CD4-positive, alpha-beta T cell (primary cell): ENCODE data around the gene ZBTB20. TPM values are rescaled to one million over a fixed set of nuclear protein-coding genes. Genes with fewer than 3 reads are reported as not detected.

Experiments
- ATAC-seq: fragments of 200-7000 bp; cut with Tn5 transposase; one replicate; pipeline ENCODE4 v1.10.0; 2022; ENCODE audit warnings: mild to moderate bottlenecking; ENCODE audit not compliant: poor library complexity
- CTCF ChIA-PET: fragments of 350-600 bp; sonication (Branson Sonifier 250); formaldehyde crosslinking; loops from one replicate; lab custom pipeline; 2021; ENCODE audit warnings: antibody characterized with exemption, inconsistent platforms; lab: Charles Lee
- POLR2A ChIA-PET: fragments of 350-600 bp; sonication (Branson Sonifier 250); formaldehyde crosslinking; loops from one replicate; lab custom pipeline; 2021; ENCODE audit warnings: antibody characterized with exemption, inconsistent platforms; lab: Charles Lee
- DNase-seq, 14 experiments: peaks; one replicate each; pipeline ENCODE4 v3.0.0-alpha.2; 2013 to 2020; ENCODE audit warnings: mixed read lengths in 2 of 14
- H3K27ac ChIP-seq, 2 donors: one replicate each; pipeline versions ENCODE4 v1.5.1 to v1.7.0; 2013; ENCODE audit warnings: low read length in 2 of 2, low read depth in 1 of 2, mild to moderate bottlenecking in 1 of 2
- H3K27me3 ChIP-seq, 2 experiments: 1 replicate in 1 of 2; 2 replicates in 1 of 2; pipeline versions ENCODE4 v1.6.1 to v1.7.0; 2013; ENCODE audit warnings: low read length in 2 of 2, control low read depth in 1 of 2, mild to moderate bottlenecking in 1 of 2, moderate library complexity in 1 of 2; ENCODE audit not compliant: insufficient read depth in 2 of 2, control insufficient read depth in 1 of 2
- H3K36me3 ChIP-seq: one replicate; pipeline ENCODE4 v1.6.1; 2013; ENCODE audit warnings: low read length, control low read depth; ENCODE audit not compliant: insufficient read depth
- H3K4me1 ChIP-seq: one replicate; pipeline ENCODE4 v1.6.1; 2013; ENCODE audit warnings: low read length, control low read depth; ENCODE audit not compliant: insufficient read depth
- H3K4me3 ChIP-seq: one replicate; pipeline ENCODE4 v1.5.1; 2013; ENCODE audit warnings: mild to moderate bottlenecking, low read length, moderate library complexity
- H3K9me3 ChIP-seq, 2 experiments: 1 replicate in 1 of 2; 2 replicates in 1 of 2; pipeline versions ENCODE4 v1.6.1 to v1.7.0; 2013; ENCODE audit warnings: low read length in 2 of 2, mild to moderate bottlenecking in 2 of 2, control low read depth in 1 of 2, moderate library complexity in 1 of 2; ENCODE audit not compliant: control insufficient read depth in 1 of 2, insufficient read depth in 1 of 2
- H3K27ac Mint-ChIP-seq: one replicate; pipeline ENCODE4 v1.8.0; 2020; ENCODE audit warnings: mixed read lengths
- H3K27me3 Mint-ChIP-seq: one replicate; pipeline ENCODE4 v1.8.0; 2021; ENCODE audit warnings: mixed read lengths
- H3K36me3 Mint-ChIP-seq: one replicate; pipeline ENCODE4 v1.8.0; 2021; ENCODE audit warnings: low read depth, mixed read lengths
- H3K4me1 Mint-ChIP-seq: one replicate; pipeline ENCODE4 v1.8.0; 2021; ENCODE audit warnings: low read depth, mixed read lengths
- H3K4me3 Mint-ChIP-seq: one replicate; pipeline ENCODE4 v1.8.0; 2020; ENCODE audit warnings: mild to moderate bottlenecking, mixed read lengths
- H3K9me3 Mint-ChIP-seq: one replicate; pipeline ENCODE4 v1.8.0; 2020; ENCODE audit warnings: mixed read lengths
- CTCF ChIP-seq: fragments of 200-600 bp; IDR thresholded peaks from one replicate; pipeline ENCODE4 v1.8.0; 2022; ENCODE audit warnings: antibody characterized with exemption, mild to moderate bottlenecking
- intact Hi-C, 2 experiments: fragments of 100-400 bp; cut with DNase I in 1 of 2; cut with micrococcal nuclease in 1 of 2; formaldehyde crosslinking; loops; one replicate each; pipeline versions ENCODE4 v1.15.1 to v1.9.0; 2023 to 2025; cut with DNase I, micrococcal nuclease
- total RNA-seq, 174 experiments: library from RNA in 2 of 174; stranded (reverse) in 2 of 174; gene quantifications; one replicate each; pipeline ENCODE4 v1.2.3 and lab custom pipeline; 2021 to 2026

The ZBTB20 gene
- total RNA-seq, 2 experiments from 2014 or later: 41.6 to 47.4 TPM

- H3K4me1 ChIP-seq: no peaks in the 10 kb centered on the region
- no peak for TF ChIP-seq CTCF
- intact Hi-C loops: no loop called here
- ChIA-PET CTCF (no interaction called here), POLR2A (interaction anchor here (0.6 kb wide), 1 partner anchor 101 kb away, joined by 3 read pairs; no protein-coding TSS in a partner anchor)
- no peak overlapping the region for H3K27ac Mint-ChIP-seq
- ATAC-seq: no peak
- H3K4me3 ChIP-seq: no peak overlapping the region
- no peak overlapping the region for H3K4me3 Mint-ChIP-seq
- no peaks in the 10 kb centered on the region for H3K27me3 Mint-ChIP-seq
- H3K27me3 ChIP-seq: no peaks in the 10 kb centered on the region
- H3K36me3 ChIP-seq: no peaks in the 10 kb centered on the region
- H3K27ac ChIP-seq: no peak overlapping the region
- DNase-seq: no peak
- H3K9me3 ChIP-seq: no peaks in the 10 kb centered on the region
- peaks cover 9% of the 10 kb centered on the region for H3K36me3 Mint-ChIP-seq
- peaks cover 16% of the 10 kb centered on the region for H3K4me1 Mint-ChIP-seq
- no peaks in the 10 kb centered on the region for H3K9me3 Mint-ChIP-seq
These were observed 298.3 kb downstream of the ZBTB20 start for GRCh38 chr3:114848643-114849350.

GRCh38 chr3:114848082-114848481 lies 299.0 kb downstream of the ZBTB20 start:
- no peak for DNase-seq
- Mint-ChIP-seq H3K27ac (no peak overlapping the region), H3K4me3 (no peak overlapping the region), H3K27me3 (no peaks in the 10 kb centered on the region), H3K36me3 (peaks cover 8% of the 10 kb centered on the region), H3K4me1 (peaks cover 11% of the 10 kb centered on the region), H3K9me3 (no peaks in the 10 kb centered on the region)
- Histone ChIP-seq H3K9me3 (no peaks in the 10 kb centered on the region), H3K27me3 (no peaks in the 10 kb centered on the region), H3K4me3 (no peak overlapping the region), H3K36me3 (no peaks in the 10 kb centered on the region), H3K27ac (no peak overlapping the region), H3K4me1 (no peaks in the 10 kb centered on the region)
- intact Hi-C loops: no loop called here
- no peak for ATAC-seq
- no peak for TF ChIP-seq CTCF
- POLR2A ChIA-PET: no interaction called here
- CTCF ChIA-PET: no interaction called here

GRCh38 chr3:114847564-114847963 lies 299.5 kb downstream of the ZBTB20 start:
- Histone ChIP-seq H3K9me3 (no peaks in the 10 kb centered on the region), H3K4me3 (no peak overlapping the region), H3K27ac (no peak overlapping the region), H3K27me3 (no peaks in the 10 kb centered on the region), H3K36me3 (no peaks in the 10 kb centered on the region), H3K4me1 (no peaks in the 10 kb centered on the region)
- intact Hi-C loops: no loop called here
- peaks cover 12% of the 10 kb centered on the region for H3K36me3 Mint-ChIP-seq
- no peak for TF ChIP-seq CTCF
- H3K4me1 Mint-ChIP-seq: peaks cover 11% of the 10 kb centered on the region
- no peak for DNase-seq
- H3K27me3 Mint-ChIP-seq: no peaks in the 10 kb centered on the region
- ATAC-seq: no peak
- H3K9me3 Mint-ChIP-seq: no peaks in the 10 kb centered on the region
- ChIA-PET CTCF (no interaction called here), POLR2A (no interaction called here)
- H3K4me3 Mint-ChIP-seq: no peak overlapping the region
- no peak overlapping the region for H3K27ac Mint-ChIP-seq
